ENCODE results near the gene USP24.
A peak's percentile ranks its signal among the peaks of the same experiment; 100 is the strongest.
"Not testable (repeated sequence)": the region's sequence is repeated elsewhere in the genome, so short reads cannot be mapped to it uniquely, and the experiment has no call there.

The USP24 gene

GRCh38 chr1:55150880-55151588, 64.1 kb downstream of the USP24 start:
- DNase-seq, result no peak

GRCh38 chr1:55148676-55149075, 66.5 kb downstream of the USP24 start:
- DNase-seq, result no peak

GRCh38 chr1:55147524-55147923, 67.6 kb downstream of the USP24 start:
- DNase-seq, result no peak

GRCh38 chr1:55146781-55147180, 68.4 kb downstream of the USP24 start:
- DNase-seq, result peak in 1 of 2 experiments; percentile 32

- no peak for DNase-seq
Measured at GRCh38 chr1:55144886-55145285, 70.3 kb downstream of the USP24 start.

- no peak for DNase-seq
Measured at GRCh38 chr1:55143684-55144083, 71.5 kb downstream of the USP24 start.

GRCh38 chr1:55141295-55141893, 73.8 kb downstream of the USP24 start:
- no peak for DNase-seq

- DNase-seq, result peak; percentile 42 to 81
Measured at GRCh38 chr1:55140546-55140983, 74.6 kb downstream of the USP24 start.

- DNase-seq, result no peak
Measured at GRCh38 chr1:55140137-55140536, 75.0 kb downstream of the USP24 start.

- DNase-seq, result no peak
Measured at GRCh38 chr1:55138823-55139222, 76.3 kb downstream of the USP24 start.

GRCh38 chr1:55134152-55134808, 80.9 kb downstream of the USP24 start:
- DNase-seq, result no peak

- no peak for DNase-seq
Measured at GRCh38 chr1:55131801-55132200, 83.4 kb downstream of the USP24 start.

GRCh38 chr1:55131218-55131617, 83.9 kb downstream of the USP24 start:
- no peak for DNase-seq

GRCh38 chr1:55129194-55129728, 85.9 kb downstream of the USP24 start:
- no peak for DNase-seq

GRCh38 chr1:55128418-55128995, 86.7 kb downstream of the USP24 start:
- no peak for DNase-seq

- no peak for DNase-seq
Measured at GRCh38 chr1:55127827-55128343, 87.3 kb downstream of the USP24 start.

- DNase-seq, result no peak
Measured at GRCh38 chr1:55124470-55124869, 90.7 kb downstream of the USP24 start.

GRCh38 chr1:55120538-55120937, 94.6 kb downstream of the USP24 start:
- no peak for DNase-seq

GRCh38 chr1:55118651-55119329, 96.4 kb downstream of the USP24 start:
- DNase-seq, result no peak

GRCh38 chr1:55117941-55118340, 97.2 kb downstream of the USP24 start:
- no peak for DNase-seq

- not testable (repeated sequence) for DNase-seq
Measured at GRCh38 chr1:55109005-55109404, 106.2 kb downstream of the USP24 start.

- no peak for DNase-seq
Measured at GRCh38 chr1:55107101-55107500, 108.1 kb downstream of the USP24 start.

- no peak for DNase-seq
Measured at GRCh38 chr1:55103891-55104290, 111.3 kb downstream of the USP24 start.
